H1 (cell line): ENCODE measurements around the gene PYGB. TPM values are rescaled to one million over a fixed set of nuclear protein-coding genes. Genes with fewer than 3 reads are reported as not detected.

Experiments used
- CTCF ChIA-PET: fragments of 300-600 bp; sonication (Branson Sonifier 250); formaldehyde crosslinking; loops from one replicate; lab custom pipeline; 2021; ENCODE audit not compliant: partially characterized antibody; lab: Charles Lee
- POLR2A ChIA-PET: fragments of 300-600 bp; sonication (Branson Sonifier 250); formaldehyde crosslinking; loops from one replicate; lab custom pipeline; 2021; ENCODE audit warnings: inconsistent platforms; ENCODE audit not compliant: partially characterized antibody; lab: Charles Lee
- DNase-seq, 2 experiments: peaks; one replicate each; pipeline versions ENCODE4 v3.0.0 to v3.0.0-alpha.2; 2010 to 2022; ENCODE audit warnings: low spot score in 2 of 2, low read depth in 1 of 2, mixed read lengths in 1 of 2
- FAIRE-seq: peaks from 2 replicates; lab custom pipeline; 2011; peaks lifted over from hg19 to GRCh38; lab: Jason Lieb, UNC
- H2AFZ ChIP-seq: 2 replicates; pipeline ENCODE4 v1.8.1; 2012; ENCODE audit warnings: low read length, inconsistent platforms
- H2AK5ac ChIP-seq: 2 replicates; pipeline ENCODE4 v1.6.1; 2013; ENCODE audit warnings: low read depth, low read length
- H2BK120ac ChIP-seq: replicated peaks from 2 replicates; pipeline ENCODE3; 2013; ENCODE audit warnings: low read depth, low read length, inconsistent platforms
- H2BK12ac ChIP-seq: 2 replicates; pipeline ENCODE4 v1.6.1; 2013; ENCODE audit warnings: low read depth, low read length
- H2BK15ac ChIP-seq: 2 replicates; pipeline ENCODE4 v1.6.1; 2013; ENCODE audit warnings: low read length
- H2BK20ac ChIP-seq: 2 replicates; pipeline ENCODE4 v1.6.1; 2013; ENCODE audit warnings: low read length
- H2BK5ac ChIP-seq: 2 replicates; pipeline ENCODE4 v1.6.1; 2013; ENCODE audit warnings: low read depth, low read length
- H3K14ac ChIP-seq: 2 replicates; pipeline ENCODE4 v1.6.1; 2013; ENCODE audit warnings: inconsistent platforms; ENCODE audit not compliant: insufficient read length
- H3K18ac ChIP-seq: 2 replicates; pipeline ENCODE4 v1.6.1; 2013; ENCODE audit warnings: low read length; ENCODE audit errors: extremely low read depth
- H3K23ac ChIP-seq: 2 replicates; pipeline ENCODE4 v1.6.1; 2013; ENCODE audit warnings: inconsistent platforms; ENCODE audit not compliant: insufficient read length
- H3K23me2 ChIP-seq: 2 replicates; pipeline ENCODE4 v1.6.1; 2013; ENCODE audit warnings: low read depth, low read length
- H3K27ac ChIP-seq: 2 replicates; pipeline ENCODE4 v1.6.1; 2011; ENCODE audit warnings: low read depth, low read length, inconsistent platforms
- H3K27me3 ChIP-seq, 4 experiments: replicated peaks in 1 of 4; 1 replicate in 1 of 4; 2 replicates in 3 of 4; pipeline versions ENCODE4 v1.6.1 to v1.8.1; 2011 to 2013; ENCODE audit warnings: low read length in 3 of 4, mild to moderate bottlenecking in 3 of 4, inconsistent platforms in 2 of 4, mixed read lengths in 2 of 4, moderate library complexity in 1 of 4; ENCODE audit not compliant: control insufficient read depth in 3 of 4, insufficient read depth in 3 of 4; ENCODE audit errors: extremely low read depth in 1 of 4
- H3K36me3 ChIP-seq, 4 experiments: 2 replicates each; pipeline versions ENCODE4 v1.6.1 to v1.8.1; 2011 to 2013; ENCODE audit warnings: mild to moderate bottlenecking in 4 of 4, low read length in 3 of 4, moderate library complexity in 2 of 4, control low read depth in 1 of 4, inconsistent platforms in 1 of 4; ENCODE audit not compliant: insufficient read depth in 4 of 4, control insufficient read depth in 2 of 4
- H3K4ac ChIP-seq: replicated peaks from 2 replicates; pipeline ENCODE3; 2013; ENCODE audit warnings: low read length, low read depth, mixed read lengths, inconsistent platforms; ENCODE audit not compliant: insufficient read length
- H3K4me1 ChIP-seq, 4 experiments: replicated peaks in 1 of 4; 1 replicate in 1 of 4; 2 replicates in 3 of 4; pipeline versions ENCODE4 v1.6.1 to v1.8.1; 2011 to 2013; ENCODE audit warnings: low read length in 3 of 4, inconsistent platforms in 2 of 4, mixed read lengths in 1 of 4; ENCODE audit not compliant: insufficient read depth in 4 of 4, control insufficient read depth in 3 of 4
- H3K4me2 ChIP-seq, 2 experiments: 2 replicates each; pipeline versions ENCODE4 v1.6.1 to v1.8.1; 2011 to 2013; ENCODE audit warnings: low read depth in 2 of 2, low read length in 2 of 2, control low read depth in 1 of 2, inconsistent platforms in 1 of 2, mild to moderate bottlenecking in 1 of 2; ENCODE audit not compliant: insufficient read depth in 1 of 2
- H3K4me3 ChIP-seq, 4 experiments: fragments of 200-600, 300-600 bp in 1 of 4; sonication (generic), shearing (Covaris generic), sonication (Bioruptor Twin) in 1 of 4; 2 replicates each; pipeline versions ENCODE4 v1.5.1 to v1.8.1; 2011 to 2016; ENCODE audit warnings: low read length in 4 of 4, low read depth in 3 of 4, control low read depth in 2 of 4, inconsistent platforms in 2 of 4, mild to moderate bottlenecking in 2 of 4, mixed read lengths in 1 of 4, moderate library complexity in 1 of 4; ENCODE audit not compliant: insufficient read depth in 2 of 4; ENCODE audit errors: extremely low read depth in 1 of 4
- H3K56ac ChIP-seq: replicated peaks from 2 replicates; pipeline ENCODE3; 2013; ENCODE audit warnings: low read depth, mild to moderate bottlenecking, mixed read lengths, low read length, inconsistent platforms; ENCODE audit not compliant: insufficient read length
- H3K79me1 ChIP-seq: 2 replicates; pipeline ENCODE4 v1.6.1; 2013; ENCODE audit warnings: low read depth, low read length, control low read depth
- H3K79me2 ChIP-seq, 2 experiments: 2 replicates each; pipeline versions ENCODE4 v1.6.1 to v1.8.1; 2012 to 2013; ENCODE audit warnings: low read length in 2 of 2, mild to moderate bottlenecking in 2 of 2, inconsistent platforms in 1 of 2; ENCODE audit not compliant: insufficient read depth in 2 of 2, control insufficient read depth in 1 of 2
- H3K9ac ChIP-seq, 4 experiments: replicated peaks in 1 of 4; 1 replicate in 1 of 4; 2 replicates in 3 of 4; pipeline versions ENCODE4 v1.6.1 to v1.8.1; 2011 to 2013; ENCODE audit warnings: low read depth in 3 of 4, low read length in 3 of 4, control low read depth in 2 of 4, mild to moderate bottlenecking in 2 of 4, moderate library complexity in 2 of 4, inconsistent platforms in 1 of 4; ENCODE audit errors: extremely low read depth in 1 of 4
- H3K9me3 ChIP-seq, 2 experiments: 2 replicates each; pipeline versions ENCODE4 v1.6.1 to v1.8.1; 2012 to 2013; ENCODE audit warnings: mild to moderate bottlenecking in 2 of 2, moderate library complexity in 2 of 2, control low read depth in 1 of 2, inconsistent platforms in 1 of 2, low read depth in 1 of 2, low read length in 1 of 2, mixed read lengths in 1 of 2; ENCODE audit not compliant: insufficient read depth in 2 of 2
- H4K20me1 ChIP-seq, 2 experiments: replicated peaks in 1 of 2; 2 replicates each; pipeline versions ENCODE3 to v1.8.1; 2011 to 2013; ENCODE audit warnings: inconsistent platforms in 2 of 2, low read length in 2 of 2, mild to moderate bottlenecking in 1 of 2; ENCODE audit not compliant: insufficient read depth in 2 of 2, control insufficient read depth in 1 of 2
- H4K5ac ChIP-seq: 2 replicates; pipeline ENCODE4 v1.6.1; 2013; ENCODE audit warnings: low read length, low read depth, mixed read lengths, inconsistent platforms; ENCODE audit not compliant: insufficient read length
- H4K8ac ChIP-seq: 2 replicates; pipeline ENCODE4 v1.8.0; 2013; ENCODE audit warnings: mild to moderate bottlenecking, moderate library complexity, low read length, inconsistent platforms; ENCODE audit not compliant: insufficient read depth; ENCODE audit errors: extremely low read depth
- H4K91ac ChIP-seq: replicated peaks from 2 replicates; pipeline ENCODE3; 2013; ENCODE audit warnings: low read length, mixed read lengths, inconsistent platforms; ENCODE audit not compliant: insufficient read length
- CBX5 ChIP-seq: fragments of 300-800, 300-1000 bp; sonication (generic); IDR thresholded peaks from 2 replicates; pipeline ENCODE4 v1.7.1; 2016; ENCODE audit warnings: antibody characterized with exemption, low read length, low read depth
- EGR1 ChIP-seq: IDR thresholded peaks from 2 replicates; pipeline ENCODE4 v1.6.1; 2011; ENCODE audit warnings: low read depth, low read length, borderline replicate concordance
- HDAC6 ChIP-seq: IDR thresholded peaks from one replicate; pipeline ENCODE4 v1.7.1; 2012; ENCODE audit warnings: low read depth, mild to moderate bottlenecking, inconsistent platforms, low read length, moderate library complexity
- MAFK ChIP-seq: IDR thresholded peaks from 2 replicates; pipeline ENCODE4 v1.6.1; 2012; ENCODE audit warnings: low read depth, mild to moderate bottlenecking, improper control_type of control experiment, low read length
- NANOG ChIP-seq: IDR thresholded peaks from 2 replicates; pipeline ENCODE4 v1.6.1; 2011; ENCODE audit warnings: low read length, low read depth, mild to moderate bottlenecking, inconsistent platforms; ENCODE audit not compliant: insufficient read depth, poor library complexity, severe bottlenecking
- POLR2AphosphoS5 ChIP-seq: IDR thresholded peaks from 2 replicates; pipeline ENCODE4 v1.6.1; 2011; ENCODE audit warnings: low read depth, low read length
- RXRA ChIP-seq: IDR thresholded peaks from 2 replicates; pipeline ENCODE4 v1.6.1; 2011; ENCODE audit warnings: low read depth, mild to moderate bottlenecking, low read length, moderate library complexity; ENCODE audit not compliant: insufficient read depth
- SAP30 ChIP-seq: fragments of 300-600 bp; sonication (generic); IDR thresholded peaks from 2 replicates; pipeline ENCODE4 v1.7.1; 2012; ENCODE audit warnings: low read length, moderate library complexity, mild to moderate bottlenecking, inconsistent platforms; ENCODE audit not compliant: insufficient read depth, insufficient replicate concordance
- WGBS, 2 experiments: shearing (Covaris generic) in 1 of 2; methylation state at CpG; one replicate each; pipeline versions ENCODE4 v1.1.6 to v1.1.7; 2013 to 2015; ENCODE audit warnings: low lambda C conversion rate in 2 of 2, mixed read lengths in 2 of 2, inconsistent platforms in 1 of 2, low coverage in 1 of 2, missing lambda C conversion rate in 1 of 2; ENCODE audit not compliant: insufficient replicate concordance in 2 of 2, insufficient coverage in 1 of 2, insufficient read length in 1 of 2; ENCODE audit errors: extremely low coverage in 1 of 2, missing lambda C conversion rate in 1 of 2; 5-methylcytosine and 5-hydroxymethylcytosine counted together
- polyA plus RNA-seq, 7 experiments: library from polyadenylated mRNA; depleted of rRNA in 3 of 7; stranded (reverse) in 5 of 7; unstranded in 2 of 7; fragments of >200 nt in 5 of 7; fragments of 200-250 nt in 2 of 7; gene quantifications; 1 replicate in 5 of 7; 2 replicates in 1 of 7; 4 replicates in 1 of 7; pipeline versions ENCODE4 v1.2.1 to v1.2.3, GENCODE V29; 2011 to 2013; ENCODE audit warnings: missing spikeins in 2 of 7, mixed read lengths in 2 of 7
- total RNA-seq: library from RNA; stranded (reverse); fragmentation: NEBNext Ultra II Directional; extraction: Animal tissue kit (Norgen Biotek cat#: 25700); gene quantifications from 2 replicates; pipeline ENCODE4 v1.2.1, GENCODE V29; 2021
- TF ChIP-seq, protein P1 (sequence below): IDR thresholded peaks from 2 replicates; pipeline ENCODE4 v1.6.1; 2012; ENCODE audit warnings: inconsistent platforms
- TF ChIP-seq, protein P2 (sequence below), 3 experiments: IDR thresholded peaks; 1 replicate in 2 of 3; 2 replicates in 1 of 3; pipeline versions ENCODE4 v1.5.1 to v1.6.1; 2011; ENCODE audit warnings: low read length in 3 of 3, mild to moderate bottlenecking in 3 of 3, inconsistent platforms in 2 of 3, low read depth in 1 of 3, moderate library complexity in 1 of 3; ENCODE audit not compliant: insufficient read depth in 1 of 3; ENCODE audit errors: control extremely low read depth in 1 of 3

The PYGB gene
- total and polyA plus RNA-seq, 2 of the 8 experiments (the other 6 are each of a cell fraction or from before 2014, with no cell fraction given) = 26.6 to 56.0 TPM

DNA sequence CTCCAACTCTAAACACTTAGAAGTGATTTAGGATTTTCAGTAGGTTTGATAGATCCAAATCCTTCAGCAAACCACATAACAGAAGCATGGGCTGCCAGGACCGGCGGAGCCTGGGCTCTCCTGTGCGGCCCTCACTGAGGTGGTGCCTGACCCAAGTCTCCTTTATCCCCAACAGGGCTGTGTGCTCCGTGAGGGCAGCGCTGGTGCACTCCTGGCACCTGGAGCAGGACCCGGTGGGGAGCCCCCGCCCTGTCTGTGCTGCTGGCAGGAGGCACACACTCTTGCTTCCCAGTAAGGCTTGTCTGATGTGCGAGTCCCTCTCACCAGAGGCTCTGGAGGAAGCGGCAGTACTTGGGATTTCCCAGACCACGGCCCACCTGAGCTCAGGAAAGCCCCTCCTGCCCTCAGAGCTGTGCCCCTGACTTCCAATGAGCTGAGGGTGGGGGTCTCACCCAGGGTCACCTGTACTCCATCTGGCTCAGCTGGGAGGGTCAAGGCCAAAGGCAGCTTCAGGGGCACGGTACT, 56.2 kb downstream of the PYGB start:
- Histone ChIP-seq H3K27me3 (no peaks in the 10 kb centered on the region), H2AFZ (no peak overlapping the region), H3K18ac (no peak overlapping the region), H2BK15ac (no peak overlapping the region), H2AK5ac (no peak overlapping the region), H2BK20ac (no peak overlapping the region), H3K4ac (no peak overlapping the region), H3K4me1 (no peaks in the 10 kb centered on the region), H3K79me2 (no peaks in the 10 kb centered on the region), H3K23me2 (no peaks in the 10 kb centered on the region), H3K23ac (no peak overlapping the region), H2BK5ac (no peak overlapping the region), H3K14ac (no peak overlapping the region), H3K27ac (no peak overlapping the region; the same call in 1 of the 2 replicates), H3K56ac (no peak overlapping the region), H3K79me1 (no peaks in the 10 kb centered on the region), H4K91ac (no peak overlapping the region), H3K9ac (no peak overlapping the region), H4K20me1 (peaks cover 0 to 5% of the 10 kb centered on the region in 2 experiments), H3K4me3 (no peak overlapping the region), H4K5ac (no peak overlapping the region), H2BK12ac (no peak overlapping the region), H3K36me3 (peaks cover 0 to 12% (median 1%) of the 10 kb centered on the region in 4 experiments; a peak in 4 of 8 replicates), H3K4me2 (no peak overlapping the region), H2BK120ac (no peak overlapping the region), H3K9me3 (no peaks in the 10 kb centered on the region), H4K8ac (no peak overlapping the region)
- CTCF ChIA-PET = interaction anchor here (1.0 to 1.6 kb wide), 3 partner anchors 8 to 95 kb away, joined by 3 read pairs; no protein-coding TSS in a partner anchor
- POLR2A ChIA-PET = interaction anchor here (1.2 kb wide), 1 partner anchor 11 kb away, joined by 4 read pairs; no protein-coding TSS in a partner anchor
- WGBS, 2 experiments = 90% methylated on average over 11 of the region's 11 CpGs; no CpG with 5 or more reads in 1 of the 2 experiments
- DNase-seq (no peak), FAIRE-seq (no peak)
- TF ChIP-seq, protein P1, sequence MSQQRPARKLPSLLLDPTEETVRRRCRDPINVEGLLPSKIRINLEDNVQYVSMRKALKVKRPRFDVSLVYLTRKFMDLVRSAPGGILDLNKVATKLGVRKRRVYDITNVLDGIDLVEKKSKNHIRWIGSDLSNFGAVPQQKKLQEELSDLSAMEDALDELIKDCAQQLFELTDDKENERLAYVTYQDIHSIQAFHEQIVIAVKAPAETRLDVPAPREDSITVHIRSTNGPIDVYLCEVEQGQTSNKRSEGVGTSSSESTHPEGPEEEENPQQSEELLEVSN = no peak
- TF ChIP-seq HDAC6 (no peak), RXRA (no peak), EGR1 (no peak), SAP30 (no peak), POLR2AphosphoS5 (no peak), MAFK (no peak), CBX5 (no peak), NANOG (no peak)
- TF ChIP-seq, protein P2, sequence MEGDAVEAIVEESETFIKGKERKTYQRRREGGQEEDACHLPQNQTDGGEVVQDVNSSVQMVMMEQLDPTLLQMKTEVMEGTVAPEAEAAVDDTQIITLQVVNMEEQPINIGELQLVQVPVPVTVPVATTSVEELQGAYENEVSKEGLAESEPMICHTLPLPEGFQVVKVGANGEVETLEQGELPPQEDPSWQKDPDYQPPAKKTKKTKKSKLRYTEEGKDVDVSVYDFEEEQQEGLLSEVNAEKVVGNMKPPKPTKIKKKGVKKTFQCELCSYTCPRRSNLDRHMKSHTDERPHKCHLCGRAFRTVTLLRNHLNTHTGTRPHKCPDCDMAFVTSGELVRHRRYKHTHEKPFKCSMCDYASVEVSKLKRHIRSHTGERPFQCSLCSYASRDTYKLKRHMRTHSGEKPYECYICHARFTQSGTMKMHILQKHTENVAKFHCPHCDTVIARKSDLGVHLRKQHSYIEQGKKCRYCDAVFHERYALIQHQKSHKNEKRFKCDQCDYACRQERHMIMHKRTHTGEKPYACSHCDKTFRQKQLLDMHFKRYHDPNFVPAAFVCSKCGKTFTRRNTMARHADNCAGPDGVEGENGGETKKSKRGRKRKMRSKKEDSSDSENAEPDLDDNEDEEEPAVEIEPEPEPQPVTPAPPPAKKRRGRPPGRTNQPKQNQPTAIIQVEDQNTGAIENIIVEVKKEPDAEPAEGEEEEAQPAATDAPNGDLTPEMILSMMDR (IDR thresholded peaks at IDR 0.05; ENCODE audit: control extremely low read depth in 1 of 3, insufficient read depth in 1 of 3, low read depth in 1 of 3, low read length in 3 of 3) = no peak
